GM20431 (cell line): ENCODE measurements around the gene MAP4K3.

Experiments
- in situ Hi-C: fragments of 300-500 bp; cut with MseI, MboI; formaldehyde crosslinking; loops from one replicate; pipeline ENCODE4 v1.15.0; 2020; ENCODE audit warnings: low sequenced_read_pairs; ENCODE audit not compliant: unreplicated experiment

Gene MAP4K3

GRCh38 chr2:39447266-39448168 is 10.4 kb upstream of the MAP4K3 start:
- in situ Hi-C loops: no loop called here

GRCh38 chr2:39445934-39446333 is 8.8 kb upstream of the MAP4K3 start:
- in situ Hi-C loops: no loop called here

GRCh38 chr2:39443009-39443408 is 5.9 kb upstream of the MAP4K3 start:
- in situ Hi-C loops: no loop called here

- in situ Hi-C loops: no loop called here
Measured at GRCh38 chr2:39437522-39438296, 624 bp upstream of the MAP4K3 start.

- in situ Hi-C loops: no loop called here
Measured at GRCh38 chr2:39435741-39436591, 1.1 kb downstream of the MAP4K3 start.

GRCh38 chr2:39435234-39435633 is 1.9 kb downstream of the MAP4K3 start:
- in situ Hi-C loops: no loop called here

- in situ Hi-C loops: no loop called here
Measured at GRCh38 chr2:39434233-39434897, 2.7 kb downstream of the MAP4K3 start.

GRCh38 chr2:39433586-39434195 is 3.4 kb downstream of the MAP4K3 start:
- in situ Hi-C loops: no loop called here

GRCh38 chr2:39432701-39433100 is 4.4 kb downstream of the MAP4K3 start:
- in situ Hi-C loops: no loop called here

GRCh38 chr2:39431592-39432316 is 5.3 kb downstream of the MAP4K3 start:
- in situ Hi-C loops: no loop called here

- in situ Hi-C loops: no loop called here
Measured at GRCh38 chr2:39429746-39430145, 7.3 kb downstream of the MAP4K3 start.

GRCh38 chr2:39424951-39425350 is 12.1 kb downstream of the MAP4K3 start:
- in situ Hi-C loops: no loop called here

GRCh38 chr2:39422700-39423099 is 14.4 kb downstream of the MAP4K3 start:
- in situ Hi-C loops: no loop called here

GRCh38 chr2:39421354-39421753 is 15.7 kb downstream of the MAP4K3 start:
- in situ Hi-C loops: no loop called here

GRCh38 chr2:39419282-39420223 is 17.5 kb downstream of the MAP4K3 start:
- in situ Hi-C loops: no loop called here

GRCh38 chr2:39418491-39418890 is 18.6 kb downstream of the MAP4K3 start:
- in situ Hi-C loops: no loop called here

GRCh38 chr2:39416140-39416539 is 20.9 kb downstream of the MAP4K3 start:
- in situ Hi-C loops: no loop called here
